Stimulated activated CD8-positive, alpha-beta memory T cell treated with anti-CD3 and anti-CD28 coated beads, Interleukin-12 subunit alpha, Interleukin-12 subunit beta, amount 100 ng/mL, for 1 hour (primary cell): ENCODE data around the gene FLII.
A peak's percentile ranks its signal among the peaks of the same experiment; 100 is the strongest.
"Not testable (repeated sequence)": the region's sequence is repeated elsewhere in the genome, so short reads cannot be mapped to it uniquely, and the experiment has no call there.

ENCODE experiments used
- DNase-seq: peaks from one replicate; pipeline ENCODE4 v3.0.0-alpha.2; 2020; ENCODE audit warnings: low read depth

FLII gene

GRCh38 chr17:18218756-18219415 is 39.7 kb downstream of the FLII start:
- DNase-seq, result no peak

- DNase-seq, result peak; percentile 54
These were observed 41.0 kb downstream of the FLII start for GRCh38 chr17:18217412-18218015.

GRCh38 chr17:18216906-18217305 is 41.6 kb downstream of the FLII start:
- not testable (repeated sequence) for DNase-seq

GRCh38 chr17:18213666-18214270 is 44.8 kb downstream of the FLII start:
- DNase-seq, result no peak

GRCh38 chr17:18208092-18208491 is 50.4 kb downstream of the FLII start:
- DNase-seq, result no peak

GRCh38 chr17:18206962-18207361 is 51.6 kb downstream of the FLII start:
- DNase-seq, result no peak

- no peak for DNase-seq
These were observed 52.7 kb downstream of the FLII start for GRCh38 chr17:18205861-18206260.

GRCh38 chr17:18203308-18203707 is 55.2 kb downstream of the FLII start:
- no peak for DNase-seq

GRCh38 chr17:18201108-18201507 is 57.4 kb downstream of the FLII start:
- DNase-seq, result no peak

- no peak for DNase-seq
These were observed 60.0 kb downstream of the FLII start for GRCh38 chr17:18198530-18198929.

- no peak for DNase-seq
These were observed 60.9 kb downstream of the FLII start for GRCh38 chr17:18197535-18198194.

- DNase-seq, result no peak
These were observed 63.3 kb downstream of the FLII start for GRCh38 chr17:18195246-18195645.
